Measurements from ENCODE around the gene GPC3. TPM values are rescaled to one million over a fixed set of nuclear protein-coding genes. Genes with fewer than 3 reads are reported as not detected.

GPC3 gene
- total RNA-seq, 2 experiments from 2014 or later: 0.14 to 0.18 TPM

DNA sequence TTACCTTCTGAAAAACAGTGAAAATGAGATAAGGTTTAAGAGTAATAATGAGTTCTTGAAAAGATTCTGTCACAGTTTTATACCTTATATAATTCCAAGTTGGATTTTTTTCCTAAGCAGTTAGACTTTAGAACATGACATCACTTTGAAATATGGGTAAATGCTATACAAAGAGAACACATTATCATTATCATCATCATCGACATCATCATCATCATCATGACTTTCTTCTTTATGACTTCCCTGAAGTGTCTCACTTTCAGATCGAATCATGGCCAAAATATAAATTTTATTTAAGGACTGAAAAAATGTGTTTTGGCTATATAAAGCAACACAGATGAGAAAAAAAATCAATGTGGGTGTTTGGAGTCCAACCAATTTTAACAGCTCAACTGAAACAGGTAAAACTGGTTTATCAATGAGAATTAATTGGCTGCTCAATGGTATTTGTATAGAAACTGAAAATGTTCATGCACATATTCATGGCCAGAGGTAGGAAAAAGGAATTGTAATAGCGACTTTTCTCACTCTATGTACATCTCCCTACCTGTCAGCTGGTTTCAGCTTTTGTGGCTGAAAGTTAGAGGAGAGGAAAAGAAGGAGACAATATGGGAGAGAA, 327.0 kb downstream of the GPC3 start:
- no peak overlapping the region for H3K4me3 Mint-ChIP-seq
- H3K36me3 Mint-ChIP-seq: no peaks in the 10 kb centered on the region
- H3K27ac Mint-ChIP-seq: no peak overlapping the region
- no peaks in the 10 kb centered on the region for H3K4me1 Mint-ChIP-seq
- H3K27me3 Mint-ChIP-seq: no peaks in the 10 kb centered on the region
- no peak for DNase-seq
- no peaks in the 10 kb centered on the region for H3K9me3 Mint-ChIP-seq

DNA sequence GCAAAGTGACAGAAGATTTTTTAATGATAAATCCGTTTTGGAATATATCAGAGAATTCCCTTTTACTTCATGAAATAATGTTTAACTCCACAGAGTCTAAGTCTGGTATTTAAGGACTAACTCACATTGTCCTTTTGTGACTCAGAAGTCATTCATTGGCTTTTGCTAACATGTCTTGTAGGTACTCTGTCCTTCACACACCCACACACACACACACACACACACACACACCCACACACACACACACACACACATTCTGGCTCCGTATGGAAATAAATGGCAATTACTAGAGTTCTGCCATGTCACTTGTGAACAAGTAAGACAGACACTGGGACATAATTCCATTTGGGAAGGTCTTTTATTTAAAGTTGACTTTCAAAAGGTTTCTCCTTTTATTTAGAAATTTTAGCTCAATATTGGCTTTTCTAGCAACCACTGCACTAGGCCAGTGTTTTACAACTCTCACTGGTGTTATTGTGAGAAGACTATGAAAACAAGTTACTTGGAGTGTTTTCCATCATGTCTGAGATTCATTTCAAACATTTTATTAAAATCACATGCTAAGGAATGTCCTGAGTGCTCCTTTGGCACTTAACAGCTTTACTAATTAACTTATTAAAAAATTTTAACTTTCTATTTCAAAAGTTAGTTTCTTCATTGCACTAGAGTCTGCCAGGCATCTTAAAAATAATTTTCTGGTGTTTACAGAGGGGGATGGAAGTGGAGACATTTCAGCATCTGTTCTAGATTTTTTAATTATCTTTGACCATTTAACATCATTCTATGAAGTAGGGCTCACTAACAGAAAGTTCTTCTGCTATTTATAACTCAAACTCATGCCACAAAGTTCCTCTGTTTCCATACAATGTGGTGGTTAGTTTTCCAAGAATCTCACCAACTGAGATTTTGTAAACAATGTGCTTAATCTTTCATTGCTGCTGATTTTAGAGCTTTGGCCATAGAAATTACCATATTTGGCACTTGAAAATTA, 329.8 kb downstream of the GPC3 start:
- no peak overlapping the region for H3K27ac Mint-ChIP-seq
- no peaks in the 10 kb centered on the region for H3K36me3 Mint-ChIP-seq
- no peaks in the 10 kb centered on the region for H3K4me1 Mint-ChIP-seq
- DNase-seq: no peak
- no peaks in the 10 kb centered on the region for H3K27me3 Mint-ChIP-seq
- H3K4me3 Mint-ChIP-seq: no peak overlapping the region
- no peaks in the 10 kb centered on the region for H3K9me3 Mint-ChIP-seq

DNA sequence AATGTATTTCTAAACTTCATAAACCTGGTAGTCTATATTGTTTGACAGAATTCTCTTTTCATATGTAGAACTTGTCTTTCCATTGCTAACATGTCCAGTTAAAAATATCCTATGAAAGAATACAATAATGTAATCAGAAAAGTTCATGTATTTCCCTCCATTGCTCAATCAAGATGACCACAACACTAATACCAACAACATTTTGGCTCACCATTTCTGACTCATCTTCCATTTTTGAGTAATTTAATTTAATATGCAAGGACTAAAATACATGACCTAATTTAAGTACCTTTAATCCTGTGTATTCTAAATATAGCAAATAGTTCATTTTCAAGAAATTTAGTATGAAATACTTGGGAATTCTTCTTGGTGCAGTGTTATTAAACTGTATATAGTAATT, 330.6 kb downstream of the GPC3 start:
- H3K36me3 Mint-ChIP-seq: no peaks in the 10 kb centered on the region
- no peaks in the 10 kb centered on the region for H3K9me3 Mint-ChIP-seq
- H3K4me3 Mint-ChIP-seq: no peak overlapping the region
- H3K4me1 Mint-ChIP-seq: no peaks in the 10 kb centered on the region
- DNase-seq: no peak
- H3K27ac Mint-ChIP-seq: no peak overlapping the region
- no peaks in the 10 kb centered on the region for H3K27me3 Mint-ChIP-seq

DNA sequence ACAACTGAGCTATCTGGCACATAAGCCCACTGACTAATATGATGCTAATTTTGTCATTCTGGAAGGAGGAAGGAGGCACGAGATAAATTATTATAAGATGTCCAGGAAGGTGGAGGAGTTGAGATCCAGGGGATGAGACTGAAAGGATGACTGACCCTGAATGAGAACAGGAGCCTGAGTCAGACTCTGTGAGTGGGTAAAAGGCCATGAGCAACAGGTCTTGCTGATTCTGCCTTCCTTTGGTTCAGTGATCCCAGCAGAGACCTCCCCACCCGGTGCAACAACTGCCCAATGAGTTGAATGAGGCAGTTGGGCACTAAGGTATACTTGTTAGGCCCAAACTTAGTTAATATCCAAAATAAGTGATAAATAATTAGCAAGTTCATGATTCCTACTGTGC, 332.0 kb downstream of the GPC3 start:
- H3K27ac Mint-ChIP-seq: no peak overlapping the region
- no peaks in the 10 kb centered on the region for H3K36me3 Mint-ChIP-seq
- no peaks in the 10 kb centered on the region for H3K9me3 Mint-ChIP-seq
- H3K4me3 Mint-ChIP-seq: no peak overlapping the region
- no peak for DNase-seq
- no peaks in the 10 kb centered on the region for H3K27me3 Mint-ChIP-seq
- no peaks in the 10 kb centered on the region for H3K4me1 Mint-ChIP-seq

DNA sequence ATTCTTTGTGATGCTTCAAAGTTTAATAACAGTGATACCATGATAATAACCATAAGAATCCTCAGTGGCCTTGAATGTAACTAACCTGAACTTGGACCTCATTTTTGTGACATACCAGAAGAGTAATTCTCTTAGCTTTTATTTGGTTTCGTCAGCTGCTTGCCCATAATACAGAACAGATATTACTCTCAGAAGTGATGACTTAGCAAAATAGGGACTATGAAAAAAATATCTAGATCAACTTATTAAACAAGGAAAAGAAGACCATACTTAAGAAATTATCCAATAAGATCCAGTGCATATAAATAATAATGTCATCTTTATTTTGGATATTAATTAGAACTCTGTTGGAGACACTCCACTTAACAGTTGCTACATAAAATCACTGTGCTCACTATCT, 333.2 kb downstream of the GPC3 start:
- DNase-seq: no peak
- Mint-ChIP-seq H3K36me3 (no peaks in the 10 kb centered on the region), H3K27me3 (no peaks in the 10 kb centered on the region), H3K27ac (no peak overlapping the region), H3K9me3 (no peaks in the 10 kb centered on the region), H3K4me3 (no peak overlapping the region), H3K4me1 (no peaks in the 10 kb centered on the region)

DNA sequence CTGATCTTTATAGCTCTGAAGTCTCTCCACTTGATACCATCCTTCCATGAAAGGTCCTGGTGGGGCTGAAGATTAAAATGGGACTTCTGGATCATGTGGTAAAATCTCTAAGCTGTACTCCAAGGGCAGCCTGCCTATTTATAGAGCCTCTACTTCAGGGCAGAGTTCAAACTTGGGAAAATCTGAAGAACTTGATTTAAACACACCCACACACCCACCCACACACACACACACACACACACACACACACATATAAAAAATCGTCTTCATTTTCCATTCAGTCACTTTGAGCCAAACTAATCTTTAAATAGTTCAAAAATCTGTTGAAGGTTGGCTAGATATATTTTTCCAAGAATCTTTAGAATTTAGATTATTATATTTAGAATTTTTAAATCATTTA, 335.2 kb downstream of the GPC3 start:
- Mint-ChIP-seq H3K4me1 (no peaks in the 10 kb centered on the region), H3K36me3 (no peaks in the 10 kb centered on the region), H3K27me3 (no peaks in the 10 kb centered on the region), H3K4me3 (no peak overlapping the region), H3K27ac (no peak overlapping the region), H3K9me3 (no peaks in the 10 kb centered on the region)
- DNase-seq: no peak

DNA sequence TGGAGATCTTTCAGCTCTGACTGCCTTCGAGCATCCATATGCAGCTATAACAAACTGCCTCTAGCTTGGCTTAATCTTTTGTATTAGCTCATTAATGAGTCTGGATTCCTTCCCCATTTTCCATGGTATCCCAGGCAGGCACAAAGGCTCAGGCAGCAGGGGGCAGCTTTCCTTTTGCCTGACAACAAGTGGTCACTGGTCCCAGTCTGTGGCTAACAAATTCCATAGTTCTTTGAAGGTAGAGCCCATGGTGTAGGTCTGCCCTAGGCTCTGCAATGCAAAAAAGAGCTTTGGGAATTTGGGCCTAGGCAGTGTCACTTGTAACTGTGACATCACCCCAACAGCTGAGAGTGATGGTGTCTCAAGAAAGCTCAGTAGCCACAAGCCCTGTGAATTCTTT, 335.7 kb downstream of the GPC3 start:
- H3K4me1 Mint-ChIP-seq: no peaks in the 10 kb centered on the region
- H3K9me3 Mint-ChIP-seq: no peaks in the 10 kb centered on the region
- no peaks in the 10 kb centered on the region for H3K36me3 Mint-ChIP-seq
- no peak overlapping the region for H3K4me3 Mint-ChIP-seq
- no peak for DNase-seq
- H3K27ac Mint-ChIP-seq: no peak overlapping the region
- H3K27me3 Mint-ChIP-seq: no peaks in the 10 kb centered on the region

DNA sequence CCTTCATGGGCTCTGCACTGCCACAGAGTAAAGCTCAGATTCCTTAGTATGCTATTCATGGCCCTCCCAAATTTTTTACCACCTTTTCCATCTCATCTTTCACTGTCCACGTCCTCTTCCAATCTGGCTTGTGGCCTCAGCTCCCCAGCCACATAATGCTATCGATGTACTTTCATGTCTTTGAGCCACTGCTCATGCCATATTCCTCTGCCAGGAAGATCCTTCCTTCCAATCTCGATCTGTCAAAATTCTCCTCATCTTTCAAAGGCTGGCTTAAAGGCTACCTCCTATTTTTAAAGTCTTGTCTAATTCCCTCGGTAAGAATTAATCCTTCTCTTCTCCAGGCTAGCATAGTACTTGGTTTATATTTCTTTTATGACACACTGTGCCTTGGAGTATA, 336.8 kb downstream of the GPC3 start:
- Mint-ChIP-seq H3K9me3 (no peaks in the 10 kb centered on the region), H3K4me3 (no peak overlapping the region), H3K4me1 (no peaks in the 10 kb centered on the region), H3K36me3 (no peaks in the 10 kb centered on the region), H3K27ac (no peak overlapping the region), H3K27me3 (no peaks in the 10 kb centered on the region)
- no peak for DNase-seq

DNA sequence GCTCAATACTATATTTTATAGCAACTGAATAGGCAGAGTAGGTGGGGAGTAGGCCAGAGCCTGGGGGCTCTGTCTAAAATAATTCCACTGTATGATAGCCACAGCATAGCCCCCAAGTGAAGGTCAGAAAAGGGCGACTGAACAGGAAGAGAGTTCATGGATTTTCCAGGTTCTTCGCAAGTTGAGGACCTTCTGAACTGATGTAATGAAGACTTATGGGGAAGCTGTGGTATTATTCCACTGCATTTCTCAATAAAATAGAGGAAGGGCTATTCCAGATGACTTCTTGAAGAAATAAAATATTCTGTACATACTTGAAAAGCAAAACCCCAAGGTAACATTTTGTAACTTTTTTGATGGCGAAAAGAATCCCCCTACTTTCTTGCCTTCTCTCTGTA, 338.7 kb downstream of the GPC3 start:
- no peaks in the 10 kb centered on the region for H3K27me3 Mint-ChIP-seq
- no peaks in the 10 kb centered on the region for H3K36me3 Mint-ChIP-seq
- no peaks in the 10 kb centered on the region for H3K4me1 Mint-ChIP-seq
- H3K27ac Mint-ChIP-seq: no peak overlapping the region
- no peak overlapping the region for H3K4me3 Mint-ChIP-seq
- no peak for DNase-seq
- no peaks in the 10 kb centered on the region for H3K9me3 Mint-ChIP-seq

DNA sequence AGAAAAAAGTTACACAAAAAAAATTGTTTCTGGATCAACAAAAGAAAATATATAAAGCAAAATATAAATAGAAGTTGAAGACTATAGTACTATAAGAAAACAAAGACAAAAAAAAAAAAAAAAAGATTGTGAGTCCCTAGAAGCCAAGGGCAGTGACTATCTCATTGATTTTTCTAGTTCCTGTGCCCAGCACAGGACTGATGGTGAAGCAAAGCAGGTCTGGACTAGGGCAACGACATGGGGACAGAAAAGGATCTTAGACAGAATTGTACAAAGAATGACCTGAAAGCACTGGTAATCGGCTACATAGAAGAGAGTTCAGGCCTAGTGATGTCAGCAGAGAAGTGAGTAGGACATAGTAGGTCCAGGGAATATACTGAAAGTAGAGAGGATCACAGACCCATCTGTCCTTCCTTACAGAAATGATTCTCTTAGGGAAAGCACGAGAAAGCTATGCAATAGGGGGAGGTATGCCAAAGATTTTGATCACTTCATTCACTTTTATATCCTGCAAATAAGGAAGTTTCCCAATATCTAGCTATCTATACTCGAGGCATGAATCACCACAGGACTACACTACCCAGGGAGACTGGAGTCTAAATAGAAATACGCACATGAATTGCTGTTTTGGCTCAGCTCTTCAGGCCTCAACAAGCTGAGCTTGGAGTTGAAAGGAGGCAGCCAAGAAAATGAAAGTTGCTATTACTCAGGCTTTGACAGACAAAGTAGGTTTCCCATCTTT, 339.2 kb downstream of the GPC3 start:
- Mint-ChIP-seq H3K27ac (no peak overlapping the region), H3K4me1 (no peaks in the 10 kb centered on the region), H3K27me3 (no peaks in the 10 kb centered on the region), H3K9me3 (no peaks in the 10 kb centered on the region), H3K36me3 (no peaks in the 10 kb centered on the region), H3K4me3 (no peak overlapping the region)
- DNase-seq: no peak

DNA sequence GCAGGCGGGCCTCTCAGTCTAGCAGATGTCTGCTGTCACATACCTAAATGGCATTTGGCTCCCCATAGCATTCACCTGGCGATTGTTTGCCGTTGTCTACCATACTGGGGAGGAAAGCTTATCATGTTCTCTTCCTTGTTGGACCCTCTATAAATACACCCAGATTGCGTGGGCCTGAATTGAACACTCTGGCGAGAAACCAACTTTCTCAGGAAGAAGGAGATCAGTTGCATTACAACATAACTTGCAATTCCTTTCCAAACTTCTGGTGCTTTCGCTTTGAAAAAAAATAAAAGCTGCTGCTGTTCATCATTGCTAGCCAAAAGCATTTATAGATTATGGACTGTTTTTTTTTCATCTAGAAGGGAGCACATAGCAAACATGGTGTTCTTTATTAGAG, 340.1 kb downstream of the GPC3 start:
- no peak overlapping the region for H3K4me3 Mint-ChIP-seq
- no peaks in the 10 kb centered on the region for H3K4me1 Mint-ChIP-seq
- H3K27me3 Mint-ChIP-seq: no peaks in the 10 kb centered on the region
- H3K36me3 Mint-ChIP-seq: no peaks in the 10 kb centered on the region
- no peak for DNase-seq
- no peaks in the 10 kb centered on the region for H3K9me3 Mint-ChIP-seq
- no peak overlapping the region for H3K27ac Mint-ChIP-seq

DNA sequence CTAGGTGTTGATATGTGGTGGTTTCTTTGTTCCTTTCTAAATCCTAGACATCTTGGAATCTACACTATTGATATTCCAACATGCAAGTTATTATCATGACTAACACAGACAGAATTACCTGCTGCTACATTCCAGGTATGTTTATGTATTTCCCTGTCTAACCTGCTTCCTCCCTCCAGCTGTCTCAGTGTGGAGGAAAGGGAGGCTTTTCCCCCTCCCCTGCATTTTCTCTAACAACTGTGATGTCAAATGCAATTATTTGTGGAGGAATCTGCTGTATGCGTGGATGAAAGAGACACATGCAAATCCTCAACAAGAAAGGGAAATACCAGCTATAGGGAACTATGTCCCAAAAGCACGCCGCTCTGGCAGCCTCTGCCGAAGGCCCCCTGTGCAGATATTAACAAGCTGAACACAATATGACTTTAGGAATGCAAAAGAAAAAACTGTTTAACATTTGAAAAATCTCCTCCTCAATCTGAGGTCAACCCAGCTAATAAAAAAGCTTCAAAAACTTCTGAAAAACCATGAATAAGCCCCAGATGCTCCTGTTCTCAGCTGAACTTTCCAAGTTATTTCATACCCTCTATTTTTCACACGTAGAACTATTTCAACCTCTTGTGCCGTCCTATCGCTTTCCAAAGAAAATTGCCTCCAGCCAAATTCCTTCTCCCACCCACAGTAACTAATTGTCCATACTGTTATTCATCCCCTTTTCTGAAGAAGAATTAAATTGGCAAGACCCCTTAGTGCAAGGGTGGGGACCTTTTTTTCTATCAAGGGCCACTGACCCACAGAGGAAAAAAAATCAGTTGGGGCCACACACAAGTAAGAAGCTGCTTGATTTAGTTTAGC, 345.0 kb downstream of the GPC3 start:
- H3K27me3 Mint-ChIP-seq: no peaks in the 10 kb centered on the region
- H3K27ac Mint-ChIP-seq: no peak overlapping the region
- H3K4me3 Mint-ChIP-seq: no peak overlapping the region
- H3K4me1 Mint-ChIP-seq: no peaks in the 10 kb centered on the region
- DNase-seq: no peak
- no peaks in the 10 kb centered on the region for H3K9me3 Mint-ChIP-seq
- H3K36me3 Mint-ChIP-seq: no peaks in the 10 kb centered on the region

DNA sequence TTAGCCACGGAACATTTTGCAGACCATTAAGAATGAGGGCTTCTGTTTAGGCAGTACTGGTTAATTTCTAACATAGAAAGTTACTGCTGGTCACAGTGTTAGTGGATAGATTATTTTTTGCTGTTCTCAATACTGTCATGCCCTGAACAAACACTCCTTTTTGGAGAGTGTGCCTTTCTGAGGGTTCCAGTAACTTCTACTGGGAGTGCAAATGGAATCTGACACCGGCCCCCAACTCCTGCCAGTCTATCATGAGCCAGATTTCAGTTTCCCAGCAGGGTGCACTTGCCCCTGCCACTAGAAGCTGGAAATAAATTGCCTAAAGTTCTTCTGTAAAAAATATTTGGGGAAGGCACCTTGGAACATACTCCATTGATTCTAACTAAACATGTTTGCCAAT, 345.7 kb downstream of the GPC3 start:
- no peak overlapping the region for H3K27ac Mint-ChIP-seq
- no peaks in the 10 kb centered on the region for H3K36me3 Mint-ChIP-seq
- no peak overlapping the region for H3K4me3 Mint-ChIP-seq
- H3K4me1 Mint-ChIP-seq: no peaks in the 10 kb centered on the region
- no peak for DNase-seq
- no peaks in the 10 kb centered on the region for H3K9me3 Mint-ChIP-seq
- H3K27me3 Mint-ChIP-seq: no peaks in the 10 kb centered on the region

DNA sequence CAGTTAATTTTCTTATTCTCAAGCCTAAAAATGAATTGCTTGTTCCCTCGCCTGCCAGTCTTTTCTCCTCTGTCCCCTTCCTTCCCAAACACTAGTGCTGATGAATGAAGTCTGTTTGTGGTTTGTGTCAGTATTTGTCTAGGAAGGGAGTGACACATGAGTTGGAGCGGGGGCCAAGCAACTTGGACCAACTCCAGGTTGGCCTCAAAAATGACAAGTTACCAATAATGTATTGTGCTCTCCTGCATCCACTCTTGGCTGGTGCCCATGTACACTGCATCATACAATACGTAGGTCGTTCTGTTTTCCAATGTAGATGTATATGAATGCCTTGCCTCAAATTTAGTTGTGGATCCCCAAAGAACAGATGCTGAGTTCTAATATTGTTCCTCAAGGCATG, 347.1 kb downstream of the GPC3 start:
- H3K36me3 Mint-ChIP-seq: no peaks in the 10 kb centered on the region
- DNase-seq: no peak
- no peaks in the 10 kb centered on the region for H3K27me3 Mint-ChIP-seq
- H3K27ac Mint-ChIP-seq: no peak overlapping the region
- H3K4me3 Mint-ChIP-seq: no peak overlapping the region
- no peaks in the 10 kb centered on the region for H3K9me3 Mint-ChIP-seq
- H3K4me1 Mint-ChIP-seq: no peaks in the 10 kb centered on the region

DNA sequence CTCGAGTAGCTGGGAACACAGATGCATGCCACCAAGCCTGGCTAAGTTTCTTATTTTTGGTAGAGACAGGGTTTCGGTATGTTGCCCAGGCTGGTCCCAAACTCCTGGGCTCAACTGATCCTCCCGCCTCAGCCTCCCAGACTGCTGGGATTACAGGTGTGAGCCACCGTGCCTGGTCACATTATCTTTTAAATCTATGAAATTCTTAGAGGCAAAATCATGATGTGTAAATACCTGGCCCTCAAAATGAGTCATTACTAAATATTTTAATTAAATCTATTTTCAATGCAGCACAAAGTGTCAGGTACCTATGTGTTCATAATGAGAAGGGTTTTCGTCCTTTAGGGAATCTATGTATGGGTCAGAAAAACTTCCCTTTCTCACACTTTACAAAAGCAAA, 347.6 kb downstream of the GPC3 start:
- Mint-ChIP-seq H3K36me3 (no peaks in the 10 kb centered on the region), H3K4me3 (no peak overlapping the region), H3K27ac (no peak overlapping the region), H3K27me3 (no peaks in the 10 kb centered on the region), H3K9me3 (no peaks in the 10 kb centered on the region), H3K4me1 (no peaks in the 10 kb centered on the region)
- DNase-seq: no peak

Data from activated naive CD8-positive, alpha-beta T cell treated with anti-CD3 and anti-CD28 coated beads for 36 hours (primary cell).